ENCODE results near the gene ZGPAT. TPM values are rescaled to one million over a fixed set of nuclear protein-coding genes. Genes with fewer than 3 reads are reported as not detected.
A peak's percentile ranks its signal among the peaks of the same experiment; 100 is the strongest.

Gene ZGPAT
- total and polyA plus RNA-seq, 2 of the 13 experiments (the other 11 are each of a cell fraction or from before 2014, with no cell fraction given), result 23.0 to 41.9 TPM

DNA sequence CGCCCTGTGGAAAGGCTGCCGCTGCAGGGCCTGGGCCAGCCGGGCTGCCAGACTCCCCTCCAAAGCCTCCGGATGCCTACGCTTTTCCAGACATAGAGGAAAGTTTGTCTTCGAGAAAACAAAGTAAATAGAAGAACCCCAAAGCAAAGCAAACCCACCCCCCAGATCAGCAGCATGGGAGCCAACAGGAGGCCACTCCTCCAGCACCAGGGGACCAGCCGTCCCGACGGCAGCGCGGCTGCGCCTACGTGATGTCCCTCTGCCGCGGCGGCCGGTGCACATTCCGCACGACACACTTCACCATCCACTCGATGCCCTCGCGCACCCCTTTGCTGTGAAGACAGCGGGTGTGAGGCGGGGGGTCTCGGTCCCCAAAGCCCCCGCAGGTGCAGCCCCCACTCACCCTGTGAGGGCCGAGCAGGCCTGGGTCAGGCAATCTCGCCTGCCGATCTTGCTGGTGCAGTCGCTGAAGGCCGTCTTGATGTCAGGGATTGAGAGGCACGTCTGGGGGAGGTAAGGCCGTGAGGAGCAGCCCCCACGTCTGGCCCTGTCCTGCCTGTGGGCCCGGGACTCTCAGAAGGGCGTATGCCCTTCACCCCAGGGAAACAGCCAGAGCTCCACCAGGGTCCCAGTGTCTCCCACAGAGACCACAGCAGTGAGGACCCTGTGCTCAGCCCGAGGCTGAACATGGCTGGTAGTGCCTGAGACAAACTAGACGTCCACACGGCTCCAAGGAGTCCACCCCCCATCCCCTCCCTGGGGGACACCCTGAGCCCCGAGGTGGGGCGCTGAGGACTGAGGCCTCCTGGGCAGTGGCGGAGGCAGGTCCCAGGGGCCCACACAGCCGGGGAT is 7.4 kb upstream of the ZGPAT start (continued):
- TF ChIP-seq ATF7 (IDR thresholded peaks at IDR 0.05) (no peak), ATF7 (CRISPR knock-in tag; IDR thresholded peaks at IDR 0.05) (no peak), NFRKB (IDR thresholded peaks at IDR 0.05) (no peak), KMT2A (CRISPR knock-in tag; IDR thresholded peaks at IDR 0.05) (no peak), ZBTB7A (CRISPR knock-in tag; IDR thresholded peaks at IDR 0.05) (0 out of 2 replicates have a peak, but pooled peaks have one; percentile 8), ZBTB38 (CRISPR knock-in tag; IDR thresholded peaks at IDR 0.05) (peak; percentile 63), HOXA7 (CRISPR knock-in tag; IDR thresholded peaks at IDR 0.05) (no peak), ZNF121 (CRISPR knock-in tag; IDR thresholded peaks at IDR 0.05) (no peak), ZNF678 (CRISPR knock-in tag; IDR thresholded peaks at IDR 0.05) (no peak), NRL (CRISPR knock-in tag; IDR thresholded peaks at IDR 0.05; ENCODE audit: borderline replicate concordance) (peak; percentile 9; the same call in 1 of the 2 replicates), FIP1L1 (IDR thresholded peaks at IDR 0.05; ENCODE audit: borderline replicate concordance, insufficient read depth, low read depth, low read length) (no peak), AGO2 (optimal IDR thresholded peaks at IDR 0.05; ENCODE audit: low read depth, low read length) (peak; percentile 83), RBM22 (optimal IDR thresholded peaks at IDR 0.05; ENCODE audit: low read length) (peak; percentile 46), ZNF326 (CRISPR knock-in tag; IDR thresholded peaks at IDR 0.05; ENCODE audit: borderline replicate concordance) (peak; percentile 38; the same call in 1 of the 2 replicates), ZNF768 (CRISPR knock-in tag; IDR thresholded peaks at IDR 0.05) (peak; percentile 16; the same call in 1 of the 2 replicates), MAZ (IDR thresholded peaks at IDR 0.05; ENCODE audit: borderline replicate concordance, low read depth, low read length) (no peak), MAZ (CRISPR knock-in tag; IDR thresholded peaks at IDR 0.05; ENCODE audit: low read depth) (0 out of 2 replicates have a peak, but pooled peaks have one; percentile 23), ZNF605 (CRISPR knock-in tag; IDR thresholded peaks at IDR 0.05) (0 out of 2 replicates have a peak, but pooled peaks have one; percentile 42)
- TF ChIP-seq, protein P1, sequence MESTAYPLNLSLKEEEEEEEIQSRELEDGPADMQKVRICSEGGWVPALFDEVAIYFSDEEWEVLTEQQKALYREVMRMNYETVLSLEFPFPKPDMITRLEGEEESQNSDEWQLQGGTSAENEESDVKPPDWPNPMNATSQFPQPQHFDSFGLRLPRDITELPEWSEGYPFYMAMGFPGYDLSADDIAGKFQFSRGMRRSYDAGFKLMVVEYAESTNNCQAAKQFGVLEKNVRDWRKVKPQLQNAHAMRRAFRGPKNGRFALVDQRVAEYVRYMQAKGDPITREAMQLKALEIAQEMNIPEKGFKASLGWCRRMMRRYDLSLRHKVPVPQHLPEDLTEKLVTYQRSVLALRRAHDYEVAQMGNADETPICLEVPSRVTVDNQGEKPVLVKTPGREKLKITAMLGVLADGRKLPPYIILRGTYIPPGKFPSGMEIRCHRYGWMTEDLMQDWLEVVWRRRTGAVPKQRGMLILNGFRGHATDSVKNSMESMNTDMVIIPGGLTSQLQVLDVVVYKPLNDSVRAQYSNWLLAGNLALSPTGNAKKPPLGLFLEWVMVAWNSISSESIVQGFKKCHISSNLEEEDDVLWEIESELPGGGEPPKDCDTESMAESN (CRISPR knock-in tag; conservative IDR thresholded peaks at IDR 0.05), result no peak
- TF ChIP-seq, protein P2, sequence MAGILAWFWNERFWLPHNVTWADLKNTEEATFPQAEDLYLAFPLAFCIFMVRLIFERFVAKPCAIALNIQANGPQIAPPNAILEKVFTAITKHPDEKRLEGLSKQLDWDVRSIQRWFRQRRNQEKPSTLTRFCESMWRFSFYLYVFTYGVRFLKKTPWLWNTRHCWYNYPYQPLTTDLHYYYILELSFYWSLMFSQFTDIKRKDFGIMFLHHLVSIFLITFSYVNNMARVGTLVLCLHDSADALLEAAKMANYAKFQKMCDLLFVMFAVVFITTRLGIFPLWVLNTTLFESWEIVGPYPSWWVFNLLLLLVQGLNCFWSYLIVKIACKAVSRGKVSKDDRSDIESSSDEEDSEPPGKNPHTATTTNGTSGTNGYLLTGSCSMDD (CRISPR knock-in tag; IDR thresholded peaks at IDR 0.05), result no peak
- TF ChIP-seq, protein P3, sequence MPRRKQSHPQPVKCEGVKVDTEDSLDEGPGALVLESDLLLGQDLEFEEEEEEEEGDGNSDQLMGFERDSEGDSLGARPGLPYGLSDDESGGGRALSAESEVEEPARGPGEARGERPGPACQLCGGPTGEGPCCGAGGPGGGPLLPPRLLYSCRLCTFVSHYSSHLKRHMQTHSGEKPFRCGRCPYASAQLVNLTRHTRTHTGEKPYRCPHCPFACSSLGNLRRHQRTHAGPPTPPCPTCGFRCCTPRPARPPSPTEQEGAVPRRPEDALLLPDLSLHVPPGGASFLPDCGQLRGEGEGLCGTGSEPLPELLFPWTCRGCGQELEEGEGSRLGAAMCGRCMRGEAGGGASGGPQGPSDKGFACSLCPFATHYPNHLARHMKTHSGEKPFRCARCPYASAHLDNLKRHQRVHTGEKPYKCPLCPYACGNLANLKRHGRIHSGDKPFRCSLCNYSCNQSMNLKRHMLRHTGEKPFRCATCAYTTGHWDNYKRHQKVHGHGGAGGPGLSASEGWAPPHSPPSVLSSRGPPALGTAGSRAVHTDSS (CRISPR knock-in tag; conservative IDR thresholded peaks at IDR 0.05), result no peak
- TF ChIP-seq, protein P4, sequence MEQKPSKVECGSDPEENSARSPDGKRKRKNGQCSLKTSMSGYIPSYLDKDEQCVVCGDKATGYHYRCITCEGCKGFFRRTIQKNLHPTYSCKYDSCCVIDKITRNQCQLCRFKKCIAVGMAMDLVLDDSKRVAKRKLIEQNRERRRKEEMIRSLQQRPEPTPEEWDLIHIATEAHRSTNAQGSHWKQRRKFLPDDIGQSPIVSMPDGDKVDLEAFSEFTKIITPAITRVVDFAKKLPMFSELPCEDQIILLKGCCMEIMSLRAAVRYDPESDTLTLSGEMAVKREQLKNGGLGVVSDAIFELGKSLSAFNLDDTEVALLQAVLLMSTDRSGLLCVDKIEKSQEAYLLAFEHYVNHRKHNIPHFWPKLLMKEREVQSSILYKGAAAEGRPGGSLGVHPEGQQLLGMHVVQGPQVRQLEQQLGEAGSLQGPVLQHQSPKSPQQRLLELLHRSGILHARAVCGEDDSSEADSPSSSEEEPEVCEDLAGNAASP (CRISPR knock-in tag; IDR thresholded peaks at IDR 0.05; ENCODE audit: borderline replicate concordance), result no peak
